WTC11 (cell line): ENCODE measurements around the gene GFOD1. TPM values are rescaled to one million over a fixed set of nuclear protein-coding genes. Genes with fewer than 3 reads are reported as not detected.

Experiments used
- ATAC-seq: fragments of 200-7000 bp; cut with Tn5 transposase; 2 replicates; pipeline ENCODE4 v1.10.0; 2021; ENCODE audit warnings: mild to moderate bottlenecking, moderate library complexity
- CTCF ChIA-PET: fragments of 300-600 bp; sonication (Branson Sonifier 250); formaldehyde crosslinking; loops from one replicate; lab custom pipeline; 2021; ENCODE audit warnings: antibody characterized with exemption; lab: Charles Lee
- POLR2A ChIA-PET: fragments of 350-600 bp; sonication (Branson Sonifier 250); formaldehyde crosslinking; loops from one replicate; lab custom pipeline; 2021; ENCODE audit warnings: antibody characterized with exemption; lab: Charles Lee
- DNase-seq: peaks from one replicate; pipeline ENCODE4 v3.0.0; 2021; ENCODE audit warnings: low spot score
- H3K27ac Mint-ChIP-seq: 2 replicates; pipeline ENCODE4 v1.8.0; 2021; ENCODE audit warnings: mixed read lengths
- H3K27me3 Mint-ChIP-seq: 2 replicates; pipeline ENCODE4 v1.8.0; 2021; ENCODE audit warnings: low read depth, mild to moderate bottlenecking, moderate library complexity, mixed read lengths
- H3K36me3 Mint-ChIP-seq: 2 replicates; pipeline ENCODE4 v1.8.0; 2021; ENCODE audit warnings: mixed read lengths
- H3K4me1 Mint-ChIP-seq: 2 replicates; pipeline ENCODE4 v1.8.0; 2022; ENCODE audit warnings: mixed read lengths
- H3K4me3 Mint-ChIP-seq: 2 replicates; pipeline ENCODE4 v1.8.0; 2021; ENCODE audit warnings: mild to moderate bottlenecking, moderate library complexity, mixed read lengths
- H3K9me3 Mint-ChIP-seq: 2 replicates; pipeline ENCODE4 v1.8.0; 2021; ENCODE audit warnings: mixed read lengths
- ATF6 ChIP-seq: sonication (generic); formaldehyde crosslinking; IDR thresholded peaks from 2 replicates; pipeline ENCODE4 v1.8.1; 2023; ENCODE audit warnings: mild to moderate bottlenecking, missing genetic modification reagents
- CDX4 ChIP-seq: fragments of 250-450 bp; sonication (Bioruptor Pico); IDR thresholded peaks from 2 replicates; pipeline ENCODE4 v1.9.0; 2021; ENCODE audit warnings: moderate library complexity, mild to moderate bottlenecking, inconsistent platforms, borderline replicate concordance
- CTCF ChIP-seq: fragments of 200-600 bp; IDR thresholded peaks from 2 replicates; pipeline ENCODE4 v1.8.0; 2022; ENCODE audit warnings: antibody characterized with exemption
- EMX1 ChIP-seq: fragments of 250-450 bp; sonication (Bioruptor Pico); IDR thresholded peaks from 2 replicates; pipeline ENCODE4 v1.8.0; 2021; ENCODE audit warnings: mild to moderate bottlenecking
- ESRRA ChIP-seq: sonication (generic); formaldehyde crosslinking; IDR thresholded peaks from 2 replicates; pipeline ENCODE4 v1.8.1; 2022; ENCODE audit warnings: mild to moderate bottlenecking, missing genetic modification reagents, borderline replicate concordance
- FOXK1 ChIP-seq: sonication (generic); formaldehyde crosslinking; IDR thresholded peaks from 2 replicates; pipeline ENCODE4 v1.8.0; 2022; ENCODE audit warnings: mild to moderate bottlenecking, moderate library complexity, missing genetic modification reagents
- GTF2I ChIP-seq: fragments of 250-450 bp; sonication (Bioruptor Pico); conservative IDR thresholded peaks from 2 replicates; pipeline ENCODE4 v1.4.0; 2021; ENCODE audit warnings: mild to moderate bottlenecking
- IRF2 ChIP-seq: sonication (generic); formaldehyde crosslinking; IDR thresholded peaks from 2 replicates; pipeline ENCODE4 v1.8.0; 2022; ENCODE audit warnings: low read depth, missing genetic modification reagents, borderline replicate concordance
- JUN ChIP-seq: sonication (generic); formaldehyde crosslinking; IDR thresholded peaks from 2 replicates; pipeline ENCODE4 v1.8.0; 2023; ENCODE audit warnings: mild to moderate bottlenecking, missing genetic modification reagents
- MLX ChIP-seq: sonication (generic); formaldehyde crosslinking; IDR thresholded peaks from 2 replicates; pipeline ENCODE4 v1.8.1; 2023; ENCODE audit warnings: mild to moderate bottlenecking, missing genetic modification reagents, moderate library complexity
- MXD4 ChIP-seq: fragments of 250-450 bp; sonication (Bioruptor Pico); IDR thresholded peaks from 2 replicates; pipeline ENCODE4 v1.8.0; 2021; ENCODE audit warnings: mild to moderate bottlenecking, moderate library complexity, borderline replicate concordance
- NFE2L1 ChIP-seq: sonication (generic); formaldehyde crosslinking; IDR thresholded peaks from 2 replicates; pipeline ENCODE4 v1.8.1; 2023; ENCODE audit warnings: missing genetic modification reagents
- NFYB ChIP-seq: sonication (generic); formaldehyde crosslinking; conservative IDR thresholded peaks from 2 replicates; pipeline ENCODE4 v1.8.0; 2022; ENCODE audit warnings: low read depth, missing genetic modification reagents
- NR2C2 ChIP-seq: sonication (generic); formaldehyde crosslinking; IDR thresholded peaks from 2 replicates; pipeline ENCODE4 v1.8.0; 2022; ENCODE audit warnings: mild to moderate bottlenecking, missing genetic modification reagents
- NR3C1 ChIP-seq: sonication (generic); formaldehyde crosslinking; conservative IDR thresholded peaks from 2 replicates; pipeline ENCODE4 v1.8.1; 2023; ENCODE audit warnings: low read depth, mild to moderate bottlenecking, missing genetic modification reagents
- OVOL2 ChIP-seq: fragments of 250-450 bp; sonication (Bioruptor Pico); IDR thresholded peaks from 2 replicates; pipeline ENCODE4 v1.9.0; 2021; ENCODE audit warnings: mild to moderate bottlenecking, borderline replicate concordance
- SMAD3 ChIP-seq: sonication (generic); formaldehyde crosslinking; IDR thresholded peaks from 2 replicates; pipeline ENCODE4 v1.8.0; 2022; ENCODE audit warnings: missing genetic modification reagents, mild to moderate bottlenecking, borderline replicate concordance
- SMAD4 ChIP-seq: sonication (generic); formaldehyde crosslinking; IDR thresholded peaks from 2 replicates; pipeline ENCODE4 v1.8.0; 2022; ENCODE audit warnings: mild to moderate bottlenecking, missing genetic modification reagents
- ZNF138 ChIP-seq: sonication (generic); formaldehyde crosslinking; conservative IDR thresholded peaks from 2 replicates; pipeline ENCODE4 v1.8.1; 2022; ENCODE audit warnings: mild to moderate bottlenecking, moderate library complexity, missing genetic modification reagents
- ZNF423 ChIP-seq: fragments of 250-450 bp; sonication (Bioruptor Pico); IDR thresholded peaks from 2 replicates; pipeline ENCODE4 v2.1.2; 2022; ENCODE audit warnings: mild to moderate bottlenecking, moderate library complexity
- ZSCAN18 ChIP-seq: fragments of 250-450 bp; sonication (Bioruptor Pico); IDR thresholded peaks from 2 replicates; pipeline ENCODE4 v2.1.2; 2022; ENCODE audit warnings: mild to moderate bottlenecking, moderate library complexity
- total RNA-seq: library from RNA; stranded (reverse); gene quantifications from 3 replicates; pipeline ENCODE4 v1.2.3, GENCODE V29; 2021
- TF ChIP-seq, protein P1 (sequence below): sonication (generic); formaldehyde crosslinking; IDR thresholded peaks from 2 replicates; pipeline ENCODE4 v1.8.1; 2022; ENCODE audit warnings: missing genetic modification reagents, borderline replicate concordance
- TF ChIP-seq, protein P2 (sequence below): fragments of 250-450 bp; sonication (Bioruptor Pico); conservative IDR thresholded peaks from 2 replicates; pipeline ENCODE4 v1.9.0; 2021; ENCODE audit warnings: mild to moderate bottlenecking
- TF ChIP-seq, protein P3 (sequence below): sonication (generic); formaldehyde crosslinking; IDR thresholded peaks from 2 replicates; pipeline ENCODE4 v1.8.0; 2023; ENCODE audit warnings: missing genetic modification reagents
- TF ChIP-seq, protein P4 (sequence below): sonication (generic); formaldehyde crosslinking; IDR thresholded peaks from 2 replicates; pipeline ENCODE4 v1.8.0; 2022; ENCODE audit warnings: mild to moderate bottlenecking, missing genetic modification reagents
- TF ChIP-seq, protein P5 (sequence below): sonication (generic); formaldehyde crosslinking; IDR thresholded peaks from 2 replicates; pipeline ENCODE4 v1.8.1; 2023; ENCODE audit warnings: mild to moderate bottlenecking, missing genetic modification reagents, moderate library complexity

GFOD1 gene
- total RNA-seq, 1 experiment from 2014 or later: 8.5 TPM

- Mint-ChIP-seq H3K4me1 (peaks cover 19% of the 10 kb centered on the region), H3K36me3 (no peaks in the 10 kb centered on the region), H3K4me3 (no peak overlapping the region), H3K27me3 (no peaks in the 10 kb centered on the region), H3K9me3 (peaks cover 8% of the 10 kb centered on the region), H3K27ac (no peak overlapping the region)
- CTCF ChIA-PET: interaction anchor here (1.2 to 1.3 kb wide), 2 partner anchors 22 to 218 kb away, joined by 4 read pairs; no protein-coding TSS in a partner anchor
- ATAC-seq: peak; percentile 63
- POLR2A ChIA-PET: no interaction called here
- no peak for DNase-seq
- TF ChIP-seq, protein P1, sequence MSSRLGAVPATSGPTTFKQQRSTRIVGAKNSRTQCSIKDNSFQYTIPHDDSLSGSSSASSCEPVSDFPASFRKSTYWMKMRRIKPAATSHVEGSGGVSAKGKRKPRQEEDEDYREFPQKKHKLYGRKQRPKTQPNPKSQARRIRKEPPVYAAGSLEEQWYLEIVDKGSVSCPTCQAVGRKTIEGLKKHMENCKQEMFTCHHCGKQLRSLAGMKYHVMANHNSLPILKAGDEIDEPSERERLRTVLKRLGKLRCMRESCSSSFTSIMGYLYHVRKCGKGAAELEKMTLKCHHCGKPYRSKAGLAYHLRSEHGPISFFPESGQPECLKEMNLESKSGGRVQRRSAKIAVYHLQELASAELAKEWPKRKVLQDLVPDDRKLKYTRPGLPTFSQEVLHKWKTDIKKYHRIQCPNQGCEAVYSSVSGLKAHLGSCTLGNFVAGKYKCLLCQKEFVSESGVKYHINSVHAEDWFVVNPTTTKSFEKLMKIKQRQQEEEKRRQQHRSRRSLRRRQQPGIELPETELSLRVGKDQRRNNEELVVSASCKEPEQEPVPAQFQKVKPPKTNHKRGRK (CRISPR knock-in tag): no peak
- TF ChIP-seq SMAD4 (no peak), ATF6 (no peak), EMX1 (CRISPR knock-in tag) (no peak), JUN (CRISPR knock-in tag) (no peak), IRF2 (CRISPR knock-in tag) (no peak), NFYB (CRISPR knock-in tag) (peak; percentile 94), ZNF138 (no peak), SMAD3 (CRISPR knock-in tag) (no peak), OVOL2 (CRISPR knock-in tag) (no peak), NFE2L1 (CRISPR knock-in tag) (no peak), ZNF423 (CRISPR knock-in tag) (no peak), FOXK1 (CRISPR knock-in tag) (no peak), MXD4 (CRISPR knock-in tag) (no peak), NR3C1 (CRISPR knock-in tag) (no peak), CDX4 (CRISPR knock-in tag) (no peak), CTCF (no peak), NR2C2 (CRISPR knock-in tag) (no peak), ESRRA (CRISPR knock-in tag) (no peak), GTF2I (no peak), ZSCAN18 (CRISPR knock-in tag) (no peak), MLX (CRISPR knock-in tag) (no peak)
- TF ChIP-seq, protein P2, sequence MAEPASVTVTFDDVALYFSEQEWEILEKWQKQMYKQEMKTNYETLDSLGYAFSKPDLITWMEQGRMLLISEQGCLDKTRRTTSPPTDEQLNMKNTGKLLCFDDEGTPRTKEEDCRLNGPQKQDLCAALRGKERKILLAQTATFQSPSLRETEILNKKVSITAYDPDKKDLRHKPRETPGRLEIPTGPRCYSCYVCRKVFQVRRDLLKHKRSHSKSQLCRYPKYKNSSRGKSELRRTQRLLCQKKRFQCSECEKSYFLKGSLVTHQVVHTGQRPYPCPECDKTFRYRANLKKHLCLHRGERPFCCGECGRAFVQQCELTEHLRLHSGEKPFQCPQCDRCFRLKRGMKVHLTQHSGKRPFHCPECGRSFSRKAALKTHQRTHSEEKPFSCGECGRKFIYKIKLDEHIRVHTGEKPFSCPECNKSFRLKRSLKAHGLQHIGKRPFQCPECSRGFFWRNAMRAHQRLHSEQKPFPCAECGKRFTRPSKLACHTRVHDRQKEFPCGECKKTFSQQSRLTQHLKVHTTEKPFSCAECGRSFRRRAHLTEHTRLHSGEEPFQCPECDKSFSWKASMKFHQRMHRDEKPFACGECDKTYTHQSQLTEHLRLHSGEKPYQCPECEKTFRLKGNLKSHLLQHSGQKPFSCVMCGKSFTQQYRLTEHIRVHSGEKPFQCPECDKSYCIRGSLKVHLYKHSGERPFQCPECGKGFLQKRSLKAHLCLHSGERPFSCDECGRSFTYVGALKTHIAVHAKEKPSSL (CRISPR knock-in tag): no peak
- TF ChIP-seq, protein P3, sequence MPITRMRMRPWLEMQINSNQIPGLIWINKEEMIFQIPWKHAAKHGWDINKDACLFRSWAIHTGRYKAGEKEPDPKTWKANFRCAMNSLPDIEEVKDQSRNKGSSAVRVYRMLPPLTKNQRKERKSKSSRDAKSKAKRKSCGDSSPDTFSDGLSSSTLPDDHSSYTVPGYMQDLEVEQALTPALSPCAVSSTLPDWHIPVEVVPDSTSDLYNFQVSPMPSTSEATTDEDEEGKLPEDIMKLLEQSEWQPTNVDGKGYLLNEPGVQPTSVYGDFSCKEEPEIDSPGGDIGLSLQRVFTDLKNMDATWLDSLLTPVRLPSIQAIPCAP (CRISPR knock-in tag): no peak
- TF ChIP-seq, protein P4, sequence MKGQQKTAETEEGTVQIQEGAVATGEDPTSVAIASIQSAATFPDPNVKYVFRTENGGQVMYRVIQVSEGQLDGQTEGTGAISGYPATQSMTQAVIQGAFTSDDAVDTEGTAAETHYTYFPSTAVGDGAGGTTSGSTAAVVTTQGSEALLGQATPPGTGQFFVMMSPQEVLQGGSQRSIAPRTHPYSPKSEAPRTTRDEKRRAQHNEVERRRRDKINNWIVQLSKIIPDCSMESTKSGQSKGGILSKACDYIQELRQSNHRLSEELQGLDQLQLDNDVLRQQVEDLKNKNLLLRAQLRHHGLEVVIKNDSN (CRISPR knock-in tag): peak; percentile 91
- TF ChIP-seq, protein P5, sequence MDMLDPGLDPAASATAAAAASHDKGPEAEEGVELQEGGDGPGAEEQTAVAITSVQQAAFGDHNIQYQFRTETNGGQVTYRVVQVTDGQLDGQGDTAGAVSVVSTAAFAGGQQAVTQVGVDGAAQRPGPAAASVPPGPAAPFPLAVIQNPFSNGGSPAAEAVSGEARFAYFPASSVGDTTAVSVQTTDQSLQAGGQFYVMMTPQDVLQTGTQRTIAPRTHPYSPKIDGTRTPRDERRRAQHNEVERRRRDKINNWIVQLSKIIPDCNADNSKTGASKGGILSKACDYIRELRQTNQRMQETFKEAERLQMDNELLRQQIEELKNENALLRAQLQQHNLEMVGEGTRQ (CRISPR knock-in tag): peak; percentile 93
Measured at GRCh38 chr6:13406781-13407180, 80.6 kb downstream of the GFOD1 start.
